ENCODE results near the gene PSME2. TPM values are rescaled to one million over a fixed set of nuclear protein-coding genes. Genes with fewer than 3 reads are reported as not detected.

Gene PSME2
- total and polyA plus RNA-seq, 10 of the 15 experiments (the other 5 are each of a cell fraction or from before 2014, with no cell fraction given): 510 to 3,542 (median 913) TPM

GRCh38 chr14:24194186-24194872 is 47.9 kb upstream of the PSME2 start (continued):
- TF ChIP-seq CHD4 (IDR thresholded peaks at IDR 0.05) (no peak), TAF1 (IDR thresholded peaks at IDR 0.05; ENCODE audit: borderline replicate concordance, low read depth, low read length) (no peak), SIX5 (IDR thresholded peaks at IDR 0.05; ENCODE audit: low read depth, low read length, severe bottlenecking) (no peak), NKRF (conservative IDR thresholded peaks at IDR 0.05) (no peak), STAT3 (IDR thresholded peaks at IDR 0.05; ENCODE audit: low read depth, low read length) (no peak), SKIL (IDR thresholded peaks at IDR 0.05; ENCODE audit: low read depth, poor library complexity, severe bottlenecking) (no peak), RUNX3 (IDR thresholded peaks at IDR 0.05; ENCODE audit: low read length) (no peak)

- Histone ChIP-seq H3K9me3 (replicated peaks; ENCODE audit: control insufficient read depth, insufficient read depth, low read length) (no peaks in the 10 kb centered on the region), H3K79me2 (ENCODE audit: control insufficient read depth, insufficient read depth, low read length) (peaks cover 46% of the 10 kb centered on the region), H4K20me1 (ENCODE audit: control insufficient read depth, insufficient read depth) (no peaks in the 10 kb centered on the region), H3K27me3 (replicated peaks in 1 of 2; ENCODE audit: control insufficient read depth in 2 of 2, insufficient read depth in 2 of 2, low read length in 1 of 2) (no peaks in the 10 kb centered on the region), H2AFZ (ENCODE audit: control insufficient read depth, low read depth, low read length) (no peak overlapping the region), H3K4me1 (ENCODE audit: control insufficient read depth, insufficient read depth, low read length) (peaks cover 9% of the 10 kb centered on the region), H3K4me2 (ENCODE audit: control insufficient read depth, insufficient read depth) (no peak overlapping the region), H3K36me3 (ENCODE audit: control insufficient read depth in 2 of 2, insufficient read depth in 2 of 2, low read length in 1 of 2) (peaks cover 0 to 4% of the 10 kb centered on the region in 2 experiments; a peak in 1 of 4 replicates), H3K27ac (ENCODE audit: control insufficient read depth, insufficient read depth) (no peak overlapping the region), H3K9ac (ENCODE audit: control insufficient read depth, insufficient read depth, low read length) (no peak overlapping the region), H3K4me3 (no peak overlapping the region)
- POLR2A ChIA-PET: no interaction called here
- RAD21 ChIA-PET (ENCODE audit: unreplicated experiment): no interaction called here
- 90% methylated on average over 15 of the region's 15 CpGs for WGBS (ENCODE audit: insufficient coverage, insufficient replicate concordance, low lambda C conversion rate, missing lambda C conversion rate)
- DNase-seq (ENCODE audit: low read depth, low spot score): no peak
- FAIRE-seq: no peak
- ATAC-seq: no peak
- CTCF ChIA-PET: no interaction called here
- no TSS peak for BruUV-seq (replicated peaks)
- SMC1A ChIA-PET (ENCODE audit: uncharacterized antibody, unreplicated experiment): no interaction called here
- intact Hi-C loops (cut with micrococcal nuclease; ENCODE audit: unreplicated experiment): no loop called here
- in situ Hi-C loops (cut with MboI): no loop called here
- TF ChIP-seq YY1 (IDR thresholded peaks at IDR 0.05; ENCODE audit: low read depth, low read length) (no peak), RUNX3 (IDR thresholded peaks at IDR 0.05; ENCODE audit: low read length) (no peak), RCOR1 (conservative IDR thresholded peaks at IDR 0.05; ENCODE audit: low read depth, low read length) (no peak), LARP7 (IDR thresholded peaks at IDR 0.05) (no peak), NFYA (IDR thresholded peaks at IDR 0.05; ENCODE audit: borderline replicate concordance, low read depth, low read length) (no peak), CHD1 (IDR thresholded peaks at IDR 0.05; ENCODE audit: low read depth, low read length) (no peak), MLLT1 (IDR thresholded peaks at IDR 0.05) (no peak), IRF4 (IDR thresholded peaks at IDR 0.05; ENCODE audit: low read depth, low read length) (no peak), RAD21 (IDR thresholded peaks at IDR 0.05; ENCODE audit: insufficient read depth, low read depth, low read length) (no peak), JUND (IDR thresholded peaks at IDR 0.05; ENCODE audit: low read depth, low read length) (no peak), KAT2A (conservative IDR thresholded peaks at IDR 0.05; ENCODE audit: control insufficient read depth, low read depth, low read length) (no peak)
These were observed 46.5 kb upstream of the PSME2 start for GRCh38 chr14:24192933-24193332.
